DOHH2 (cell line): Measurements from ENCODE around the gene TNXB.
"Not testable (repeated sequence)": the region's sequence is repeated elsewhere in the genome, so short reads cannot be mapped to it uniquely, and the experiment has no call there.

Source experiments
- H3F3A ChIP-seq: fragments of 200-600 bp; sonication (generic), shearing (Covaris generic); 2 replicates; pipeline ENCODE4 v1.6.0; 2016; ENCODE audit warnings: antibody characterized with exemption, mild to moderate bottlenecking; ENCODE audit not compliant: control insufficient read depth, insufficient read depth
- H3K27ac ChIP-seq: fragments of 200-600 bp; sonication (generic); 2 replicates; pipeline ENCODE4 v1.5.1; 2014; ENCODE audit warnings: low read depth, mild to moderate bottlenecking, low read length, moderate library complexity
- H3K27me3 ChIP-seq: fragments of 200-600 bp; sonication (generic); 2 replicates; pipeline ENCODE4 v1.6.1; 2014; ENCODE audit warnings: mild to moderate bottlenecking, low read length, mixed read lengths; ENCODE audit not compliant: control insufficient read depth
- H3K36me3 ChIP-seq: fragments of 200-600 bp; sonication (generic); 2 replicates; pipeline ENCODE4 v1.6.1; 2014; ENCODE audit warnings: mild to moderate bottlenecking, low read length, moderate library complexity, mixed read lengths; ENCODE audit not compliant: control insufficient read depth
- H3K4me1 ChIP-seq: fragments of 200-600 bp; sonication (generic); 2 replicates; pipeline ENCODE4 v1.6.1; 2014; ENCODE audit warnings: mild to moderate bottlenecking, low read length, mixed read lengths; ENCODE audit not compliant: control insufficient read depth
- H3K4me2 ChIP-seq: fragments of 200-600 bp; sonication (generic); 2 replicates; pipeline ENCODE4 v1.6.0; 2014; ENCODE audit warnings: mild to moderate bottlenecking, low read length, moderate library complexity
- H3K4me3 ChIP-seq: fragments of 200-600 bp; sonication (generic); 2 replicates; pipeline ENCODE4 v1.5.1; 2014; ENCODE audit warnings: mild to moderate bottlenecking, low read length, mixed read lengths
- H3K79me2 ChIP-seq: fragments of 200-600 bp; sonication (generic); 2 replicates; pipeline ENCODE4 v1.6.1; 2014; ENCODE audit warnings: mild to moderate bottlenecking, low read length, mixed read lengths; ENCODE audit not compliant: control insufficient read depth
- H3K9me2 ChIP-seq: fragments of 200-600 bp; sonication (generic); replicated peaks from 2 replicates; pipeline ENCODE4 v1.6.1; 2014; ENCODE audit warnings: mild to moderate bottlenecking, low read length, mixed read lengths; ENCODE audit not compliant: control insufficient read depth
- H3K9me3 ChIP-seq: fragments of 200-600 bp; sonication (generic); 2 replicates; pipeline ENCODE4 v1.6.1; 2014; ENCODE audit warnings: antibody characterized with exemption, low read length, mixed read lengths; ENCODE audit not compliant: control insufficient read depth, insufficient read depth
- H4K20me1 ChIP-seq: fragments of 200-600 bp; sonication (generic); 2 replicates; pipeline ENCODE4 v1.6.0; 2014; ENCODE audit warnings: low read depth, mild to moderate bottlenecking, antibody characterized with exemption, low read length, moderate library complexity; ENCODE audit not compliant: control insufficient read depth, insufficient read depth
- CTCF ChIP-seq: fragments of 200-600 bp; sonication (generic); IDR thresholded peaks from one replicate; pipeline ENCODE4 v1.5.1; 2014; ENCODE audit warnings: antibody characterized with exemption, mild to moderate bottlenecking, low read depth, low read length; ENCODE audit not compliant: poor library complexity, severe bottlenecking
- EZH2phosphoT487 ChIP-seq: fragments of 200-600 bp; sonication (generic); IDR thresholded peaks from 2 replicates; pipeline ENCODE4 v1.6.1; 2017; ENCODE audit warnings: borderline replicate concordance, mild to moderate bottlenecking, antibody characterized with exemption, low read length, moderate library complexity, mixed read lengths

TNXB gene

GRCh38 chr6:32148289-32149091 lies 39.4 kb upstream of the TNXB start:
- Histone ChIP-seq H3K27me3 (peaks cover 12% of the 10 kb centered on the region), H3K36me3 (no peaks in the 10 kb centered on the region), H3K9me3 (no peaks in the 10 kb centered on the region), H3K4me1 (peaks cover 19% of the 10 kb centered on the region), H3K79me2 (no peaks in the 10 kb centered on the region), H3F3A (peaks cover 10% of the 10 kb centered on the region), H4K20me1 (no peaks in the 10 kb centered on the region), H3K9me2 (no peaks in the 10 kb centered on the region), H3K4me3 (no peak overlapping the region), H3K4me2 (no peak overlapping the region), H3K27ac (no peak overlapping the region)
- TF ChIP-seq EZH2phosphoT487, result no peak

GRCh38 chr6:32147401-32148132 lies 38.4 kb upstream of the TNXB start:
- H3K4me1 ChIP-seq, result peaks cover 10% of the 10 kb centered on the region
- H3K27me3 ChIP-seq, result peaks cover 12% of the 10 kb centered on the region
- no peaks in the 10 kb centered on the region for H4K20me1 ChIP-seq
- H3K9me2 ChIP-seq, result no peaks in the 10 kb centered on the region
- TF ChIP-seq EZH2phosphoT487 (no peak), CTCF (no peak)
- H3K27ac ChIP-seq, result no peak overlapping the region
- H3K4me3 ChIP-seq, result no peak overlapping the region
- H3F3A ChIP-seq, result peaks cover 5% of the 10 kb centered on the region; the same call in 1 of the 2 replicates
- H3K4me2 ChIP-seq, result no peak overlapping the region
- H3K9me3 ChIP-seq, result no peaks in the 10 kb centered on the region
- H3K79me2 ChIP-seq, result no peaks in the 10 kb centered on the region
- no peaks in the 10 kb centered on the region for H3K36me3 ChIP-seq

- Histone ChIP-seq H3K27ac (no peak overlapping the region), H3K9me3 (no peaks in the 10 kb centered on the region), H3K4me1 (peaks cover 3% of the 10 kb centered on the region; the same call in 1 of the 2 replicates), H3F3A (peaks cover 3% of the 10 kb centered on the region; the same call in 1 of the 2 replicates), H3K36me3 (no peaks in the 10 kb centered on the region), H3K9me2 (no peaks in the 10 kb centered on the region), H4K20me1 (no peaks in the 10 kb centered on the region), H3K4me2 (no peak overlapping the region), H3K4me3 (no peak overlapping the region), H3K27me3 (peaks cover 12% of the 10 kb centered on the region), H3K79me2 (no peaks in the 10 kb centered on the region)
- no peak for TF ChIP-seq CTCF
- no peak for TF ChIP-seq EZH2phosphoT487
These were observed 37.5 kb upstream of the TNXB start for GRCh38 chr6:32146687-32147086.

GRCh38 chr6:32146287-32146686 lies 37.1 kb upstream of the TNXB start:
- no peak for TF ChIP-seq CTCF
- no peak for TF ChIP-seq EZH2phosphoT487
- Histone ChIP-seq H3F3A (peaks cover 3% of the 10 kb centered on the region; the same call in 1 of the 2 replicates), H3K36me3 (no peaks in the 10 kb centered on the region), H3K4me3 (no peak overlapping the region), H3K79me2 (no peaks in the 10 kb centered on the region), H3K27me3 (peaks cover 12% of the 10 kb centered on the region), H3K9me2 (no peaks in the 10 kb centered on the region), H3K9me3 (no peaks in the 10 kb centered on the region), H3K4me1 (peaks cover under 1% of the 10 kb centered on the region; the same call in 1 of the 2 replicates), H3K27ac (no peak overlapping the region), H3K4me2 (no peak overlapping the region), H4K20me1 (no peaks in the 10 kb centered on the region)

GRCh38 chr6:32144238-32144637 lies 35.1 kb upstream of the TNXB start:
- not testable (repeated sequence) for H3F3A ChIP-seq, H3K4me1 ChIP-seq, H3K4me3 ChIP-seq, H3K9me2 ChIP-seq, H3K36me3 ChIP-seq, H4K20me1 ChIP-seq, H3K79me2 ChIP-seq, H3K27ac ChIP-seq, H3K9me3 ChIP-seq, H3K4me2 ChIP-seq
- peaks cover 12% of the 10 kb centered on the region for H3K27me3 ChIP-seq
